Measurements from ENCODE around the gene TAS2R31. TPM values are rescaled to one million over a fixed set of nuclear protein-coding genes. Genes with fewer than 3 reads are reported as not detected.
A peak's percentile ranks its signal among the peaks of the same experiment; 100 is the strongest.

Gene TAS2R31
- total and polyA plus RNA-seq, 2 of the 4 experiments (the other 2 are of a cell fraction), result 0.24 to 4.3 TPM

DNA sequence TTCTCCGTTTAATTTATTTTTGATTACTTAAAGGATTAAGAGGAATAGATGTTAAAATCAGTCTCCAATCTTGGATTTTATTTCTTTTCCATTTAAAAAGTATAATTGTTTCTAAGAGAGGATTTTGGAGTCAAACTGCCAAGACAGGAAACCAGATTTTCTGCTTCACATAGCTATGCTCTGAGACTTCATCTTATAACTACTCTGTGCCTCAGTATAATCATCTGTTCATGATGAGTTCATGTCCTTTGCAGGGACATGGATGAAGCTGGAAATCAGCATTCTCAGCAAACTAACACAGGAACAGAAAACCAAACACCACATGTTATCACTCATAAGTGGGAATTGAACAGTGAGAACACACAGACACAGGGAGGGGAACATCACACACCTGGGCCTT, 9.0 kb upstream of the TAS2R31 start:
- ChIA-PET POLR2A (ENCODE audit: unreplicated experiment) (no interaction called here), CTCF (interaction anchor here (1.1 kb wide), 1 partner anchor 160 kb away, joined by 3 read pairs; no protein-coding TSS in a partner anchor)
- Histone ChIP-seq H4K5ac (ENCODE audit: low read depth, low read length) (no peak overlapping the region), H4K20me1 (ENCODE audit: insufficient read depth, low read length) (no peaks in the 10 kb centered on the region), H4K91ac (ENCODE audit: insufficient read depth, low read depth, low read length) (no peak overlapping the region), H3K4me3 (ENCODE audit: insufficient read depth, low read depth, low read length) (no peak overlapping the region), H3K79me1 (ENCODE audit: low read depth in 1 of 2, low read length in 2 of 2) (peaks cover 0 to 6% of the 10 kb centered on the region in 2 experiments), H2AFZ (replicated peaks; ENCODE audit: low read length, poor library complexity) (no peak overlapping the region), H3K27me3 (ENCODE audit: control insufficient read depth, insufficient read depth, low read length) (no peaks in the 10 kb centered on the region), H2BK5ac (ENCODE audit: low read depth, low read length, poor library complexity, severe bottlenecking) (no peak overlapping the region), H3K9me1 (ENCODE audit: insufficient read depth, low read length) (no peaks in the 10 kb centered on the region), H2BK15ac (ENCODE audit: low read depth, low read length) (no peak overlapping the region), H3K4ac (ENCODE audit: low read depth, low read length) (no peak overlapping the region), H3K14ac (replicated peaks; ENCODE audit: low read depth, low read length) (no peak overlapping the region), H2BK120ac (ENCODE audit: low read depth, low read length) (no peak overlapping the region), H2AK9ac (replicated peaks; ENCODE audit: low read depth, low read length, poor library complexity) (no peak overlapping the region), H3K23ac (ENCODE audit: low read depth, low read length) (no peak overlapping the region), H3K9me3 (ENCODE audit: control insufficient read depth, insufficient read depth, low read length) (no peaks in the 10 kb centered on the region), H3K56ac (ENCODE audit: extremely low read depth, insufficient read depth, low read length) (no peak overlapping the region), H3K27ac (ENCODE audit: insufficient read depth, low read length) (no peak overlapping the region), H2BK20ac (ENCODE audit: low read depth, low read length) (no peak overlapping the region), H3K18ac (ENCODE audit: low read depth, low read length) (no peak overlapping the region), H4K8ac (ENCODE audit: low read depth in 2 of 2, low read length in 2 of 2) (no peak overlapping the region), H2AK5ac (ENCODE audit: low read depth, low read length) (no peak overlapping the region), H3K4me2 (ENCODE audit: low read depth, low read length) (peak overlapping the region; percentile 34; the same call in 1 of the 2 replicates), H3K4me1 (ENCODE audit: control insufficient read depth, insufficient read depth, low read length) (0 out of 2 replicates have a peak, but pooled peaks cover 2% of the 10 kb centered on the region), H3K36me3 (ENCODE audit: control insufficient read depth, insufficient read depth, low read length) (no peaks in the 10 kb centered on the region), H3K9ac (ENCODE audit: low read depth, low read length) (no peak overlapping the region)
- dilution Hi-C loops (cut with HindIII; ENCODE audit: low sequenced_read_pairs, unreplicated experiment), result no loop called here
- in situ Hi-C loops (cut with MboI; ENCODE audit: low sequenced_read_pairs), result no loop called here
- no TSS peak for BruUV-seq (replicated peaks)
- DNase-seq (peak; percentile 29), ATAC-seq (ENCODE audit: low read depth) (peak; percentile 56; the same call in 1 of the 2 replicates)
- TF ChIP-seq, protein P1, sequence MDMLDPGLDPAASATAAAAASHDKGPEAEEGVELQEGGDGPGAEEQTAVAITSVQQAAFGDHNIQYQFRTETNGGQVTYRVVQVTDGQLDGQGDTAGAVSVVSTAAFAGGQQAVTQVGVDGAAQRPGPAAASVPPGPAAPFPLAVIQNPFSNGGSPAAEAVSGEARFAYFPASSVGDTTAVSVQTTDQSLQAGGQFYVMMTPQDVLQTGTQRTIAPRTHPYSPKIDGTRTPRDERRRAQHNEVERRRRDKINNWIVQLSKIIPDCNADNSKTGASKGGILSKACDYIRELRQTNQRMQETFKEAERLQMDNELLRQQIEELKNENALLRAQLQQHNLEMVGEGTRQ (IDR thresholded peaks at IDR 0.05; ENCODE audit: low read depth, low read length), result no peak
- no peak for TF ChIP-seq RCOR1 (IDR thresholded peaks at IDR 0.05; ENCODE audit: insufficient replicate concordance, low read length)
- no peak for TF ChIP-seq CEBPB (IDR thresholded peaks at IDR 0.05; ENCODE audit: low read depth, low read length)
- no peak for TF ChIP-seq MXI1 (IDR thresholded peaks at IDR 0.05; ENCODE audit: borderline replicate concordance, low read depth, low read length)
- TF ChIP-seq NFE2L2 (IDR thresholded peaks at IDR 0.05; ENCODE audit: low read depth, low read length), result no peak
- intact Hi-C loops (cut with micrococcal nuclease), result no loop called here
- no CpG with 5 or more reads among the region's 1 CpG for WGBS, 2 experiments (ENCODE audit: extremely low coverage in 2 of 2, insufficient read length in 1 of 2)
